Measurements from ENCODE around the gene TAB2. TPM values are rescaled to one million over a fixed set of nuclear protein-coding genes. Genes with fewer than 3 reads are reported as not detected.

Gene TAB2
- total and polyA plus RNA-seq, 8 donors: 49.3 to 103 (median 86.5) TPM

DNA sequence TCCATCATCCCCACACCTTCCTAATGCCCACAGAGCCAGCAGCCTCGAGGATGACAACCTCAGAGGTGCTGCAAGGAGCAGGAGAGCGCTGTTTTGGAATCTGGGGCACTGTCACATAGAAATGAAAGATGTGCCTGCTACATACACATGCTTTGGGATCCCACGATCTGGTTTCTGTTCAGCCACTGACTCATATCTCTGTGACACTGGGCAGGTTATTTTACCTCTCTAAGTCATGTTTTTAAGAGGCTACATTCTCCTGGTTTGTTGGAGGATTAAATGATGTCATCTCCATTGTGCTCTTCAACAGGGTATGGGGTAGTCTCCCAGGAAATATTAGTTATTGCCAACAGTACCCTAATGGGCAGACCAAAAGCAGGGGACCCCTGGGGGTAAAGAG, 32.6 kb upstream of the TAB2 start:
- H3K4me3 ChIP-seq: no peak overlapping the region

GRCh38 chr6:149285626-149286025, 31.9 kb upstream of the TAB2 start:
- Histone ChIP-seq H3K36me3 (no peaks in the 10 kb centered on the region), H3K27me3 (no peaks in the 10 kb centered on the region), H3K9me3 (no peaks in the 10 kb centered on the region), H3K27ac (no peak overlapping the region), H3K4me1 (no peaks in the 10 kb centered on the region), H3K4me3 (no peak overlapping the region)
- intact Hi-C loops (cut with DNase I): no loop called here
- DNase-seq: no peak
- no peak for ATAC-seq
- no peak for TF ChIP-seq CTCF (IDR thresholded peaks at IDR 0.05)

More for the DNA sequence above, 32.6 kb upstream of the TAB2 start:
- intact Hi-C loops (cut with DNase I): no loop called here
- H3K27ac ChIP-seq: no peak overlapping the region
- no peaks in the 10 kb centered on the region for H3K36me3 ChIP-seq
- DNase-seq (no peak), ATAC-seq (no peak)
- no peak for TF ChIP-seq CTCF (IDR thresholded peaks at IDR 0.05)
- H3K9me3 ChIP-seq: no peaks in the 10 kb centered on the region
- no peaks in the 10 kb centered on the region for H3K4me1 ChIP-seq
- no peaks in the 10 kb centered on the region for H3K27me3 ChIP-seq

DNA sequence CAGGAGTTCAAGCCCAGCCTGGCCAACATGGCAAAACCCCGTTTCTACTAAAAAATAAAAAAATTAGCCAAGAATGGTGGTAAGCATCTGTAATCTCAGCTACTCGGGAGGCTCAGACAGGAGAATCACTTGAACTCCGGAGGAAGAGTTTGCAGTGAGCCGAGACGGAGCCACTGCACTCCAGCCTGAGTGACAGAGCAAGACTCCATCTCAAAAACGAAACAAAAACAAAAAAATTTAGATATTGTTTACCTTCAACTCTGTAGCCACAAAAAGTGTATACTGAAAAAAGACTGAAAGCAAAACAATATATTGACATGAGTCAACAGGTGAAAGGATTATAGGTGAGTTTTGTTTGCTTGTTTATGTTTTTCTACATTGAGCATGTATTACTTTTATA, 30.6 kb upstream of the TAB2 start:
- H3K4me1 ChIP-seq: no peaks in the 10 kb centered on the region
- intact Hi-C loops (cut with DNase I): no loop called here

DNA sequence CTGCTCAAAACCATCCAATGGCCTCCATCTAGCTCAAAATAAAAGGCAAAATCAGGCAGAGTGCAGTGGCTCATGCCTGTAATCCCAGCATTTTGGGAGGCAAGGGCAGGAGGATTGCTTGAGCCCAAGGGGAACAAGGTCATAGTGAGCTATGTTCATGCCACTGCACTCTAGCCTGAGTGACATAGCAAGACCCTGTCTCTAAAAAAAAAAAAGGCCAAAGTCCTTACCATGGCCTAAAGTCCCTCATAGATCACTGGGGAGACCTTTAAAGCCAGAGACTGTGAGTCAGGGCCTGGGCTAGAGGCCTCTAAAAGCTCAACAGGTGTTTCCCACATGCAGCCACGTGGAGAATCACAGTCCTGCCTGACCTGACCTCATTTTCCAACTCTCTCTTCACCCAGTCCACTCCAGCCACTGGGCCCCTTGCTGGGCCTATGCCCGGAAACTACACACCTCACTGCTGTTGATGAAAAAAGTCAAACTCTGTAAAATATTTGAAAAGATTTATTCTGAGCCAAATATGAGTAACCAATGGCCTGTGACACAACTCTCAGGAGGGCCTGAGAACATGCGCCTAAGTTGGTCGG, 28.2 kb upstream of the TAB2 start:
- no peaks in the 10 kb centered on the region for H3K36me3 ChIP-seq

More for the DNA sequence above, 30.6 kb upstream of the TAB2 start:
- no peaks in the 10 kb centered on the region for H3K9me3 ChIP-seq
- DNase-seq: no peak
- no peak for ATAC-seq
- H3K4me3 ChIP-seq: no peak overlapping the region
- no peaks in the 10 kb centered on the region for H3K27me3 ChIP-seq
- H3K27ac ChIP-seq: no peak overlapping the region
- TF ChIP-seq CTCF (IDR thresholded peaks at IDR 0.05): no peak
- no peaks in the 10 kb centered on the region for H3K36me3 ChIP-seq

GRCh38 chr6:149289966-149290365, 27.5 kb upstream of the TAB2 start:
- TF ChIP-seq CTCF (IDR thresholded peaks at IDR 0.05): no peak
- no peak overlapping the region for H3K4me3 ChIP-seq
- no peaks in the 10 kb centered on the region for H3K36me3 ChIP-seq
- no peaks in the 10 kb centered on the region for H3K4me1 ChIP-seq
- H3K9me3 ChIP-seq: no peaks in the 10 kb centered on the region
- no peaks in the 10 kb centered on the region for H3K27me3 ChIP-seq
- intact Hi-C loops (cut with DNase I): no loop called here
- H3K27ac ChIP-seq: no peak overlapping the region
- ATAC-seq: no peak
- no peak for DNase-seq

More for the DNA sequence above, 28.2 kb upstream of the TAB2 start:
- TF ChIP-seq CTCF (IDR thresholded peaks at IDR 0.05): no peak
- Histone ChIP-seq H3K27me3 (no peaks in the 10 kb centered on the region), H3K27ac (no peak overlapping the region), H3K4me1 (no peaks in the 10 kb centered on the region), H3K4me3 (no peak overlapping the region), H3K9me3 (no peaks in the 10 kb centered on the region)
- DNase-seq (no peak), ATAC-seq (no peak)
- intact Hi-C loops (cut with DNase I): no loop called here

Data from left lung (tissue), 10 donors.